ENCODE measurements around the gene ESYT2.

DNA sequence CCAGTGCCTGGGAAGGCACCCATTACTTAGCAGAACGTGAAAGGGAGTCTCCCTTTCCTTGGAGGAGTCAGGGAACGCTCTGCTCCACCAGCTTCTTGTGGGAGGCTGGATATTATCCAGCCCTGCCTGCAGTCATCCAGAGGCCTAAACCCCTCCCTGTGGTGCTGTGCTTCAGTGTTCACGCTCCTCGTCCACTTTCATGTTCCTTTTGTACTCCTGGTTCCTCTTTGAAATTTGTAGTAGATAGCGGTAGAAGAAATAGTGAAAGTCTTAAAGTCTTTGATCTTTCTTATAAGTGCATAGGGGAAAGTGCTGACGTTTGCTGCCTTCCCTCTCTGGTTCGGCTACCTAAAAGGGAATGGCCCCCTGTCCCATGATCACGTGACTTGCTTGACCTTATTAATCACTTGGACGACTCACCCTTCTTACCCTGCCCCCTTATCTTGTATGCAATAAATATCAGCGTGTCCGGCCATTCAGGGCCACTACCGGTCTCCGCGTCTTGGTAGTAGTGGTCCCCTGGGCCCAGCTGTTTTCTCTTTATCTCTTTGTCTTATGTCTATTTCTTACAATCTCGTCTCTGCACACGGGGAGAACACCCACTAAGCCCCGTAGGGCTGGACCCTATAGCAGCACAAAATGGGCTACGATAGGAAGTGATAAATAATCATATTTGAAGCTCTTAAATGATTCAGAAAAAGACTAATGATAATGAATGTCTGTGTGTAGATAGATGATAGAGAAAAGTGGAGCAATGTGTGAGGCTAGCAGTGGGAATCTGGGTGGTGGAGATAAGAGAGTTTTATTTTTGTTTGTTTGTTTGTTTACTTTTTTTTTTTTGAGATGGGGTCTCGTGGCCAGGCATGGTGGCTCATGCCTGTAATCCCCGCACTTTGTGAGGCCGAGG lies 5.8 kb upstream of the ESYT2 start:
- TF ChIP-seq TAF1 (IDR thresholded peaks at IDR 0.05; ENCODE audit: borderline replicate concordance, low read depth, low read length) (no peak), POLR2A (IDR thresholded peaks at IDR 0.05; ENCODE audit: low read depth, low read length) (no peak)
